AG10803 (cell line): ENCODE data around the gene XRCC2.

Experiments used
- DNase-seq: peaks from one replicate; pipeline ENCODE4 v3.0.0; 2010; ENCODE audit warnings: low read depth
- H3K4me3 ChIP-seq: 2 replicates; pipeline ENCODE4 v1.5.1; 2011; ENCODE audit warnings: mild to moderate bottlenecking, low read length, control low read depth
- TF ChIP-seq, protein P1 (sequence below): conservative IDR thresholded peaks from 2 replicates; pipeline ENCODE4 v1.5.1; 2011; ENCODE audit warnings: mild to moderate bottlenecking, low read length, control low read depth, inconsistent platforms

The XRCC2 gene

DNA sequence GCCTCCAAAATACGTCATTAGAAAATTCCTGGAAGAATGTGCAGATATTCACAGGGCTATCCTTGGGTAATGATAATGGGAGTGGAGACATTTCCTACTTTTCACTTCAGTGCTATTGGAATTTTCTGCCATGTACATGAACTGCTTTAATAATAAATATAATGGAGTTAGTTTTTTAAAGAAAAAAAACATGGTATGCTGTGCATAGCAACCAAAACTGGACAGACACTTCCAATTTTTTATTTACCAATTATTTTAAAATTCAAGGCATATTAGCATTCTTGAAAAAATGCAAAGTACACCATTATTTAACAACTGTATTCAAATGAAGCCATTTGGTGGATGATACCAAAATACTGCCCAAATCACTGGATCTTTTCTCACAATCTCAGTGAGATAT is 3.3 kb downstream of the XRCC2 start:
- TF ChIP-seq, protein P1, sequence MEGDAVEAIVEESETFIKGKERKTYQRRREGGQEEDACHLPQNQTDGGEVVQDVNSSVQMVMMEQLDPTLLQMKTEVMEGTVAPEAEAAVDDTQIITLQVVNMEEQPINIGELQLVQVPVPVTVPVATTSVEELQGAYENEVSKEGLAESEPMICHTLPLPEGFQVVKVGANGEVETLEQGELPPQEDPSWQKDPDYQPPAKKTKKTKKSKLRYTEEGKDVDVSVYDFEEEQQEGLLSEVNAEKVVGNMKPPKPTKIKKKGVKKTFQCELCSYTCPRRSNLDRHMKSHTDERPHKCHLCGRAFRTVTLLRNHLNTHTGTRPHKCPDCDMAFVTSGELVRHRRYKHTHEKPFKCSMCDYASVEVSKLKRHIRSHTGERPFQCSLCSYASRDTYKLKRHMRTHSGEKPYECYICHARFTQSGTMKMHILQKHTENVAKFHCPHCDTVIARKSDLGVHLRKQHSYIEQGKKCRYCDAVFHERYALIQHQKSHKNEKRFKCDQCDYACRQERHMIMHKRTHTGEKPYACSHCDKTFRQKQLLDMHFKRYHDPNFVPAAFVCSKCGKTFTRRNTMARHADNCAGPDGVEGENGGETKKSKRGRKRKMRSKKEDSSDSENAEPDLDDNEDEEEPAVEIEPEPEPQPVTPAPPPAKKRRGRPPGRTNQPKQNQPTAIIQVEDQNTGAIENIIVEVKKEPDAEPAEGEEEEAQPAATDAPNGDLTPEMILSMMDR: no peak
- no peak overlapping the region for H3K4me3 ChIP-seq
- DNase-seq: no peak

DNA sequence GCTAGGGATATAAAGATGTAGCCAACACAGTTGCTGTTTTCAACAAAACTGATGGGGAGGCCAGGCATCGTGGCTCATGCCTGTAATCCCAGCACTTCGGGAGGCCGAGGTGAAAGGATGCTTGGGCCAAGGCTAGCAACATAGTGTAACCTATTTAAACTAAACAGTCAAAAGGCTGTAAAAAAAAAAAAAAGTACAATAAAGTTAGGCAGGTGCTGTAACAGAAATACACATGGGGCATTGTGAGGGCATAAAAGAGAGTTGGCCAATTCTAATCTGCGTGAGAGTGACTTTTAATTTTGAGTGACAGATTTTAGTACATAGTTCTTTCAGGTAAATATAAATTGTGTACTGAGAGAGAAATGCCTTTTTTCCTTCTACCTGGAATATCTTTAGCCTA is 6.2 kb downstream of the XRCC2 start:
- DNase-seq: no peak
- TF ChIP-seq, protein P1: no peak
- no peak overlapping the region for H3K4me3 ChIP-seq

DNA sequence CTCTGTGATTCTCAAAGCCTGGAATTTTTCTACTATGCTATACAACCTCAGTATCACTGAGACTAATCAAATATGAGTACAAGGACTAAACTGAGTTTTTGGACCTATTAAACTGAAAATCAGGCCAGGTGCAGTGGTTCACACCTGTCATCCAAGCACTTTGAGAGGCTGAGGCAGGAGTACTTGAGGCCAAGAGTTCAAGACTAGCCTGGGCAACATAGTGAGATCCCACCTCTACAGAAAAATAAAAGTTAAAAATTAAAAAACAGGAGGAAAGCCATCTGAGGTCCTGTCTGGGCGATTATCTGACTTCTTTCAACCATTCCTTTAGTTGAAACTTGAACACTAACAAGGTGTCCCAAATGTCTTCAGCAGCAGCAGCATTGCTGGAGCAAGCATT is 7.0 kb downstream of the XRCC2 start:
- no peak for DNase-seq
- TF ChIP-seq, protein P1: no peak
- no peak overlapping the region for H3K4me3 ChIP-seq

- no peak for DNase-seq
- TF ChIP-seq, protein P1: no peak
Observed at GRCh38 chr7:152667958-152668357, 8.0 kb downstream of the XRCC2 start.

DNA sequence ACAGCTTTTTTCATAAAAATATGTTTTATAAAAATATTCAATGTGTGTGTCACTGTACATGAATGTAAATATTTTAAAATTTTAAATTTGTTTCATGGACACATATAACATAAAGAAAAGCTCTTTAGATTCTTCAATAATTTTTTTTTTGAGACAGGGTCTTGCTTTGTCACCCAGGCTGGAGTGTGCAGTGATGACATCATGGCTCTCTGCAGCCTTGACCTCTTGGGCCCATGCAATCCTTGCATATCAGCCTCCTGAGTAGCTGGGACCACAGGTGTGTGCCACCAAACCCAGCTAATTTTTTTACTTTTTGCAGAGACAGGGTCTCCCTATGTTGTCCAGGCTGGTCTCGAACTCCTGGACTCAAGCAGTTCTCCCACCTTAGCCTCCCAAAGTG is 9.9 kb downstream of the XRCC2 start:
- no peak overlapping the region for H3K4me3 ChIP-seq
- no peak for DNase-seq
- TF ChIP-seq, protein P1: no peak

More at GRCh38 chr7:152667958-152668357, 8.0 kb downstream of the XRCC2 start:
- H3K4me3 ChIP-seq: no peak overlapping the region

- peak; percentile 3 for DNase-seq
- H3K4me3 ChIP-seq: no peak overlapping the region
- TF ChIP-seq, protein P1: no peak
Observed at GRCh38 chr7:152664636-152665035, 11.3 kb downstream of the XRCC2 start.

GRCh38 chr7:152663931-152664330 is 12.0 kb downstream of the XRCC2 start:
- no peak for DNase-seq
- TF ChIP-seq, protein P1: no peak

More at GRCh38 chr7:152663931-152664330, 12.0 kb downstream of the XRCC2 start:
- no peak overlapping the region for H3K4me3 ChIP-seq
